DMS153 treated with DMSO at 0.1 percent for 48 hours (cell line): ENCODE measurements around the gene PSME3.
"Not testable (repeated sequence)": the region's sequence is repeated elsewhere in the genome, so short reads cannot be mapped to it uniquely, and the experiment has no call there.

ENCODE experiments used
- DNase-seq: peaks from one replicate; lab custom pipeline; 2025; ENCODE audit not compliant: unreplicated experiment; lab: John Stamatoyannopoulos, UW

PSME3 gene

GRCh38 chr17:42849451-42850181 is 16.4 kb downstream of the PSME3 start:
- no peak for DNase-seq

GRCh38 chr17:42850954-42851353 is 17.8 kb downstream of the PSME3 start, which contains the start of gene AOC3:
AOC3 (plus strand) TSS chr17:42851199; CDS start chr17:42851344, 145 bp downstream.
- DNase-seq = no peak

GRCh38 chr17:42851371-42852240 is 18.4 kb downstream of the PSME3 start:
- not testable (repeated sequence) for DNase-seq

- no peak for DNase-seq
Measured at GRCh38 chr17:42852351-42852750, 19.2 kb downstream of the PSME3 start.

- no peak for DNase-seq
Measured at GRCh38 chr17:42853004-42853403, 19.8 kb downstream of the PSME3 start.

- no peak for DNase-seq
Measured at GRCh38 chr17:42853597-42853967, 20.4 kb downstream of the PSME3 start.

- no peak for DNase-seq
Measured at GRCh38 chr17:42853968-42854790, 21.0 kb downstream of the PSME3 start.

- DNase-seq = no peak
Measured at GRCh38 chr17:42855048-42855596, 21.9 kb downstream of the PSME3 start.

GRCh38 chr17:42856093-42856492 is 22.9 kb downstream of the PSME3 start:
- not testable (repeated sequence) for DNase-seq

- not testable (repeated sequence) for DNase-seq
Measured at GRCh38 chr17:42856516-42856915, 23.3 kb downstream of the PSME3 start.

- DNase-seq = no peak
Measured at GRCh38 chr17:42857389-42857788, 24.2 kb downstream of the PSME3 start.

- no peak for DNase-seq
Measured at GRCh38 chr17:42865638-42866094, 32.5 kb downstream of the PSME3 start.

GRCh38 chr17:42866216-42866615 is 33.0 kb downstream of the PSME3 start:
- DNase-seq = no peak

GRCh38 chr17:42866631-42867575 is 33.7 kb downstream of the PSME3 start:
- DNase-seq = no peak

GRCh38 chr17:42867694-42868261 is 34.6 kb downstream of the PSME3 start:
- not testable (repeated sequence) for DNase-seq

- no peak for DNase-seq
Measured at GRCh38 chr17:42868338-42868737, 35.1 kb downstream of the PSME3 start.

- DNase-seq = no peak
Measured at GRCh38 chr17:42871647-42872046, 38.5 kb downstream of the PSME3 start.

GRCh38 chr17:42872251-42872965 is 39.2 kb downstream of the PSME3 start:
- no peak for DNase-seq

GRCh38 chr17:42873315-42873714 is 40.1 kb downstream of the PSME3 start:
- DNase-seq = no peak
